HG03097 (cell line): Measurements from ENCODE around the gene HIC2.
A peak's percentile ranks its signal among the peaks of the same experiment; 100 is the strongest.
"Not testable (repeated sequence)": the region's sequence is repeated elsewhere in the genome, so short reads cannot be mapped to it uniquely, and the experiment has no call there.

Experiments used
- ATAC-seq: cut with Tn5 transposase; IDR thresholded peaks from one replicate; pipeline ENCODE4 v1.9.1; 2021; ENCODE audit not compliant: unreplicated experiment, low FRiP score

The HIC2 gene

DNA sequence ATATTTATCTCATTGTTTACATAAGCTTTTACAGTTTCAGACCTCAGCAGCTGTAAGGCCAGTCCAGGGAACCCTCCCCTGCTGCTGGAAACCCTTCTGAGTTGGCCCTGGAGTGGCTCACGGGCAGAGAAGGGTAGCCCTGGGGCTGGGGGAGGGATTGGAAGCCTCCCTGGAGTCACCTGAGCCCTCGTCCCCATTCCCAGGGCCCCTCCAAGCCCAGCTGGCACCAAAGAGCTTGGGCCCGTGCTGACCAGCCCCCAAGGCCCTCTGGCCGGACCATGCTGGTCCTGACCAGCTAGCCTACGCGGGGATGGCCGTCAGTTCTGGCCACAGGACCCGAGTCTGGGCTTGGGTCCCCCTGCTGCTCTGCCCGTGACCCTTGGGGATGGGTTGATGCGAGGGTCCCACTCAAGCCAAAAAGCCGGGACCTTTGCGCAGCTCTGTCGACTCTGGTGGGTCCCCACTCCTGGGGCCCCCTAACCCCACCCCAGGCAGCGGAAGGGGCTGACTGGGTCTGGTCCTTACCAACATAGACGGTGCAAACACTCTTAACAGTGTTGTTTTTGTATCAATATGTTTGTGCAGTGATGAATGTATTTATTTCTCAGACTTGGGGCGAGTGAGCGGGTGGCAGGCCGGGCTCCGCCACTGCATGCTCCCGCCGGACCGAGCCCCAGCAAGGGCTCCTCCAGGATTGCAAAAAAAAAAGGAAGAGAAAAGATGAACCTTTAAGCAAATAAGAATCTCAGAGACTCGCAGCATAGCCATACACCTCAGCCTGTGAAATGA is 32.6 kb downstream of the HIC2 start:
- no peak for ATAC-seq

GRCh38 chr22:21450320-21450831 is 33.2 kb downstream of the HIC2 start:
- ATAC-seq, result no peak

DNA sequence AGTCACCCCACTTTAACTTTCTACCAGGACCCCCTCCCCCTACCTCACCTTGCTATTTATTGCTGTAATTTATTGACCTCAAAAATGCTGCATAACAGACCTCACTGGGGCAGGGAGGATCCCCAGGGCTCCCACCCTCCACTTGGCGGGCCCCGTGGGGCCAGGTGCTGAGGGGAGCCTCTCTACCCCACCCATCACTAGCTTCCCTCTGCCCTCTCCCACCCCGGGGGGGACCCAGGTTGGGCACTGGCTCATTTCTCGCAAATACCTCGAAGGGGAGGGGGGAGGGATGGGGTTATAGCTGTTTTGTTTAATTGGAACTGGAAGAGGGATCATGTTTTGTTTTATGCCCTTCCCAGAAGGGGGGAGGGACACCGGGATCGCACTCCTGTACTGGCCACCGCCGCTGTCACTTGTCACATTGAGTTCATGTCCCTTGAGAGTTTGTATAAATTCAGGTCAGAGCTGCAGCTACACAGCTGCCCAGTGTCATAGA is 33.7 kb downstream of the HIC2 start:
- ATAC-seq, result no peak

DNA sequence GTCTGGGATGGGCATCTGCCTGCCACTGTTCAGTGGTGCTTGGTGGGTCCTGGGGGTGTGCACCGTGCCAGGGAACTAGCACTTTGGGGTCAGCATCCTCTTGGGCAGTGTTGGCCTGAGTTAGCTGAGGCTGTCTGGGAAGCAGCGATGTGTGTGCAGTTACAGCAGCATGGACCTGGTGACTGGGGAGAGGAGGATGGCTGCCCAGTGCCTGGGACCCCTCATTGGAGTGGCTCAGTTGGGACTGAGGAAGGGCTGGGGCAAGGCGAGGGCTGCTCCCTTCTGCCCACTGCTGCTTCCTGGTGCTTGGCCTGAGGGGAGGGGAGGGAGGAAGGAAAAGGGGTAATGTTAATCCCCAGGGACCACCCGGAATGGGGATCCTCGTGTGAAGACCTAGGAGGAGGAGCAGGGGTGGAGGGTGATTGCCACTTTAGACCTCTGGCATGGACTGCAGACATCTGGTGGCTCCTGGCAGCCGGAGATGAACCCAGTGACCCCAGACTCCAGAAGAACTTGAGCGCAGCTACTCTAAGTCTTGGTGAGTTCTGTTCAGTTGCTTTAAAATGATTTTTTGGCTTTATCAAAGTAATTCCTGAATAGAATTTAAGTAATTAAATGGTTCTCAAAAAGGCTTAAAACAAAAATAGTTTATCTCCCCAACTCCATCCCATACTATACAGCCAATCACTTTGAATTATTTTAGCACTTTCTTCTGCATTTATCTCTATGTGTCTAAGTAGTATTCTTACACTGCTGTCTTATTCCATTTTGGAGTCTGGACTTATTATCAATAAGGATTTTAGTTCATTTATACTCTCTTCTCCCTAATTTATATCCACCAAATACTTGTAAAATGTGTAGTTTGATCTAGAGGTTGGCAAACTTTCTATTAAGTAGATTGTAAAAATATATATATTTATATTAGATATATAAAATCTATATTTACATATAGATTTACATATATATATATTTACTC is 34.7 kb downstream of the HIC2 start:
- no peak for ATAC-seq

DNA sequence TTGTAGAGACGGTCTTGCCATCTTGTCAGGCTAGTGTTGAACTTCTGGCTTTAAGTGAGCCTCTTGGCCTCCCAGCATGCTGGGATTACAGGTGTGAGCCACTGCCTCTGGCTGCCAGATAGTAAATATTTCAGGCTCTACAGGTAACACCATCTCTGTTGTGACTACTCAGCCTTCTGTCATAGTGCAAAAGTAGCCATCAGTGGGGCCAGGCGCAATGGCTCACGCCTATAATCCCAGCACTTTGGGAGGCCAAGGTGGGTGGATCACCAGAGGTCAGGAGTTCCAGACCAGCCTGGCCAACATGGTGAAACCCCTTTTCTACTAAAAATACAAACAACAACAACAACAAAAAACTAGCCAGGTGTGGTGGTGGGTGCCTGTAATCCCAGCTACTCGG is 35.5 kb downstream of the HIC2 start:
- ATAC-seq, result not testable (repeated sequence)

- not testable (repeated sequence) for ATAC-seq
Observed at GRCh38 chr22:21454998-21455333, 37.8 kb downstream of the HIC2 start.

GRCh38 chr22:21455334-21456089 is 38.3 kb downstream of the HIC2 start:
- ATAC-seq, result no peak

- ATAC-seq, result no peak
Observed at GRCh38 chr22:21457023-21457787, 40.0 kb downstream of the HIC2 start.

- ATAC-seq, result not testable (repeated sequence)
Observed at GRCh38 chr22:21462672-21463071, 45.5 kb downstream of the HIC2 start.

GRCh38 chr22:21467337-21468193 is 50.4 kb downstream of the HIC2 start, which contains the start of gene TMEM191C:
Gene TMEM191C (plus strand): TSS chr22:21467387. CDS start chr22:21467460, 73 bp downstream.
- peak; percentile 9 for ATAC-seq

DNA sequence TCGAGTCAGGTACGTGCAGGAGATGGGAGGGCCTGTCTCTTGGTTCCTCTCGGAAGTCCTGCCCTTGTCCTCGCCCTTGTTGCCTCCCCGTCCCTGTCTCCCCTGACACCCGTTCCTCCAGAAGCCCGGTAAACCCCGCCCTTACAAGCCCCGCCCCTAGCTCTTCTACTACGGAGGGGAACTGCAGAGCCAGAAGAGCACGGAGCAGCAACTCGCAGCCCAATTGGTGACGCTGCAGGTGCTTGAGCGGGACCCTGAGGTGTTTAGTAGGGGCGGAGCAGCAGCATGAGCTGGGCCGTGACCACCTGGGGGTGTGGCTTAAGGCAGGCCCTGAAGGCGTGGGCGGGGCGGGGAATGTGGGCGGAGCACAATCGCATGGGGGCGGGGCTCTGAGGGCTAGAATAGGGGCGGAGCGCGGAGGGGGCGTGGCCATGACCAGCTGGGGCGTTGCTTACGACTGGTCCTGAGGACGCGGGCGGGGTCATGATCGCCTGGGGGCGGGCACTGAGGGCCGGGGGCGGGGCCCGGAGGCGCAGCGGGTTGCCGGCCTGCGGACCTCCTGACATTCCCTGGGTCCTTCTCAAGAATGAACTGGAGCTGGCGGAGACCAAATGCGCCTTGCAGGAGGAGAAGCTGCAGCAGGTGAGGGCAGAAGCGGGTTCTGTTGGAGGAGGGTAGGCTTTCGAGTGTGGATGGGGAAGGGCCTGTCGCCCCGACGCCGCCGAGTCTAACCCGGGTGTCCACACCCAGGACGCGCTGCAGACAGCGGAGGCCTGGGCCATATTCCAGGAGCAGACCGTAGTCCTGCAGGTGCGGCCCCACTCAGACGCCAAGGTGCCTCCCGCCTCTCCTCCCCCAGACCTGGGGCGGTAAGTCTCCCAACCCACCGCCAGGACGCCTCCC is 51.3 kb downstream of the HIC2 start:
- peak; percentile 81 for ATAC-seq

- not testable (repeated sequence) for ATAC-seq
Observed at GRCh38 chr22:21469097-21469994, 52.2 kb downstream of the HIC2 start.

DNA sequence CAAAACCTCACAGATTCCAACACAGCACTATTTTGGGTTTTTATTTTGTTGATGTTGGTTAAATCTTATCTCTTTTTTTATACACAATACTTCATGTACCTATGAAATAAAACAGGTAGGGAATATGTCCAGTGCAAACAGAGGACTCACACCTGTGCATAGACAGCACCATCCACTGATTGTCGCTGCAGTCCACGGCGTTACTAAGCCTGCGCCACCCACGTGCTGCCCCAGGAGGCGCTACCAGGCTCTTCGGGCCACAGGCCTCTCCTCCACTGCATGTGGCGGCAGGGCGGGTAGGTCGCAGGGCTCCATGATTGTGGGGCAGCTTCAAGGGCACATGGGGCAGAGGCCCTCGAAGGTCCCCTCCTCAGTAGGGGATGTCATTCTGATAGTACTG is 55.8 kb downstream of the HIC2 start:
- ATAC-seq, result not testable (repeated sequence)

DNA sequence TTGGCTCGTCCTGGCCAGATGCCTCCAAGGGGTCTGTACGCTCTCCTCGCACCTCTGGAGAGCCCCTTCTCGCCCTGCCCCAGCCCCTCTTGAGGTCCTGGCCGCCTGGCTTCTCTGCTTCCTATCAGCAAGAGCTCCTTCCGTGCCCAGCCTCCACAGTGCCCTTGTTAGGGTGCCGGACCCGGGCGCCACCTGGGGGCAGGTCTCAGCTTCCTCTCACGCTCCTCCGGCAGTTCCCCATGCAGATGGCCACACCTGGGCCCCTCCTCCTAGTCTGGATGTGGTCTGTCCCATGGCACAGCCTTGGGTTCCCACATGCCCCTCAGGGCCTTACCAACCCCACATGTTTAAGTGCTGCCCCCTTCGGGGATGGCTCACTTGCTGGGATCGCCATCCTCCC is 56.5 kb downstream of the HIC2 start:
- not testable (repeated sequence) for ATAC-seq

GRCh38 chr22:21484039-21484438 is 66.9 kb downstream of the HIC2 start:
- not testable (repeated sequence) for ATAC-seq

- not testable (repeated sequence) for ATAC-seq
Observed at GRCh38 chr22:21487723-21488122, 70.6 kb downstream of the HIC2 start.
